Measurements from ENCODE around the gene RAD51B. TPM values are rescaled to one million over a fixed set of nuclear protein-coding genes. Genes with fewer than 3 reads are reported as not detected.

Gene RAD51B
- total RNA-seq, 1 experiment from 2014 or later: 8.5 TPM

GRCh38 chr14:68212361-68212760, 392.8 kb downstream of the RAD51B start:
- peaks cover 5% of the 10 kb centered on the region; the same call in 1 of the 2 replicates for H3K4me1 ChIP-seq (ENCODE audit: control insufficient read depth, insufficient read depth, low read length)
- no peaks in the 10 kb centered on the region for H3K27me3 ChIP-seq (ENCODE audit: control insufficient read depth, insufficient read depth, low read length)
- intact Hi-C loops (cut with micrococcal nuclease; ENCODE audit: unreplicated experiment) (no loop called here), in situ Hi-C loops (cut with HindIII; ENCODE audit: low pct_unique_long_range_greater_than_20kb, low sequenced_read_pairs) (no loop called here)
- H3K9me3 ChIP-seq (ENCODE audit: control insufficient read depth, insufficient read depth, low read depth, low read length): no peaks in the 10 kb centered on the region
- no peak for DNase-seq (ENCODE audit: low read depth, low spot score)
- H3K4me3 ChIP-seq (ENCODE audit: low read depth in 2 of 2, low read length in 2 of 2): no peak overlapping the region
- ATAC-seq: no peak
- BruUV-seq (replicated peaks): no TSS peak
- CTCF ChIA-PET: no interaction called here
- POLR2A ChIA-PET: no interaction called here
- H3K27ac ChIP-seq (ENCODE audit: low read length): peak overlapping the region; percentile 69; the same call in 1 of the 2 replicates
- H3K36me3 ChIP-seq (ENCODE audit: control insufficient read depth, insufficient read depth, low read length): no peaks in the 10 kb centered on the region; the same call in 1 of the 2 replicates
- no peak for TF ChIP-seq CTCF (IDR thresholded peaks at IDR 0.05)
- TF ChIP-seq TCF7L2 (IDR thresholded peaks at IDR 0.05; ENCODE audit: low read depth, low read length): no peak
- no peak for TF ChIP-seq SIN3A (IDR thresholded peaks at IDR 0.05; ENCODE audit: borderline replicate concordance, insufficient read depth, low read depth, low read length)
- TF ChIP-seq, protein P1, sequence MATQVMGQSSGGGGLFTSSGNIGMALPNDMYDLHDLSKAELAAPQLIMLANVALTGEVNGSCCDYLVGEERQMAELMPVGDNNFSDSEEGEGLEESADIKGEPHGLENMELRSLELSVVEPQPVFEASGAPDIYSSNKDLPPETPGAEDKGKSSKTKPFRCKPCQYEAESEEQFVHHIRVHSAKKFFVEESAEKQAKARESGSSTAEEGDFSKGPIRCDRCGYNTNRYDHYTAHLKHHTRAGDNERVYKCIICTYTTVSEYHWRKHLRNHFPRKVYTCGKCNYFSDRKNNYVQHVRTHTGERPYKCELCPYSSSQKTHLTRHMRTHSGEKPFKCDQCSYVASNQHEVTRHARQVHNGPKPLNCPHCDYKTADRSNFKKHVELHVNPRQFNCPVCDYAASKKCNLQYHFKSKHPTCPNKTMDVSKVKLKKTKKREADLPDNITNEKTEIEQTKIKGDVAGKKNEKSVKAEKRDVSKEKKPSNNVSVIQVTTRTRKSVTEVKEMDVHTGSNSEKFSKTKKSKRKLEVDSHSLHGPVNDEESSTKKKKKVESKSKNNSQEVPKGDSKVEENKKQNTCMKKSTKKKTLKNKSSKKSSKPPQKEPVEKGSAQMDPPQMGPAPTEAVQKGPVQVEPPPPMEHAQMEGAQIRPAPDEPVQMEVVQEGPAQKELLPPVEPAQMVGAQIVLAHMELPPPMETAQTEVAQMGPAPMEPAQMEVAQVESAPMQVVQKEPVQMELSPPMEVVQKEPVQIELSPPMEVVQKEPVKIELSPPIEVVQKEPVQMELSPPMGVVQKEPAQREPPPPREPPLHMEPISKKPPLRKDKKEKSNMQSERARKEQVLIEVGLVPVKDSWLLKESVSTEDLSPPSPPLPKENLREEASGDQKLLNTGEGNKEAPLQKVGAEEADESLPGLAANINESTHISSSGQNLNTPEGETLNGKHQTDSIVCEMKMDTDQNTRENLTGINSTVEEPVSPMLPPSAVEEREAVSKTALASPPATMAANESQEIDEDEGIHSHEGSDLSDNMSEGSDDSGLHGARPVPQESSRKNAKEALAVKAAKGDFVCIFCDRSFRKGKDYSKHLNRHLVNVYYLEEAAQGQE (IDR thresholded peaks at IDR 0.05; ENCODE audit: insufficient read depth in 1 of 2, low read depth in 2 of 2, low read length in 1 of 2): no peak
- no peak for TF ChIP-seq POLR2AphosphoS5 (IDR thresholded peaks at IDR 0.05; ENCODE audit: low read depth, low read length)

DNA sequence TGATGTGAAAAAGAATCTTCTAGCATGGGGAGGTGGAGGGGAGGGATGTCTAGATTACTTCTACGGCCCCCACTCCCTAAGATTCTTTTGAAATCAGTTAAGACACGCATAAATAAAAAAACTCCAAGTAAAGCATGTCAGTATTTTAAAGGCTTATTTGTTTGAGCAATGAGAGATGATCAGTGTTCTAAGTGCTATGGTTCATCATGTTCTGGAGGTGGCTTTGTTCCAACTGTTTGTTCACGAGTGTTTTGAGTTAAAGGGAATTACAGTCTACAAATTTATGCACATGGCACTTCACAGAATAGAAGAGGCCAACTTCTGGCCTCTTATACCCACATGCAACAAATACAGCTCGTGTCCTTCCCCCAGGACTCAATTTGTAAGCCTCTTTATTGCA, 394.9 kb downstream of the RAD51B start:
- in situ Hi-C loops (cut with HindIII; ENCODE audit: low pct_unique_long_range_greater_than_20kb, low sequenced_read_pairs): no loop called here
- CTCF ChIA-PET: no interaction called here
- no peaks in the 10 kb centered on the region for H3K9me3 ChIP-seq (ENCODE audit: control insufficient read depth, insufficient read depth, low read depth, low read length)

More for the DNA sequence above, 394.9 kb downstream of the RAD51B start:
- intact Hi-C loops (cut with micrococcal nuclease; ENCODE audit: unreplicated experiment): no loop called here
- no peaks in the 10 kb centered on the region for H3K36me3 ChIP-seq (ENCODE audit: control insufficient read depth, insufficient read depth, low read length)
- TF ChIP-seq, protein P1 (IDR thresholded peaks at IDR 0.05; ENCODE audit: insufficient read depth in 1 of 2, low read depth in 2 of 2, low read length in 1 of 2): no peak
- TF ChIP-seq CTCF (IDR thresholded peaks at IDR 0.05): no peak
- TF ChIP-seq POLR2AphosphoS5 (IDR thresholded peaks at IDR 0.05; ENCODE audit: low read depth, low read length): no peak
- TF ChIP-seq SIN3A (IDR thresholded peaks at IDR 0.05; ENCODE audit: borderline replicate concordance, insufficient read depth, low read depth, low read length): no peak
- TF ChIP-seq TCF7L2 (IDR thresholded peaks at IDR 0.05; ENCODE audit: low read depth, low read length): no peak
- POLR2A ChIA-PET: no interaction called here
- no peak overlapping the region for H3K4me3 ChIP-seq (ENCODE audit: low read depth in 2 of 2, low read length in 2 of 2)
- H3K27ac ChIP-seq (ENCODE audit: low read length): no peak overlapping the region; the same call in 1 of the 2 replicates
- ATAC-seq: no peak
- no TSS peak for BruUV-seq (replicated peaks)
- peaks cover 5% of the 10 kb centered on the region for H3K4me1 ChIP-seq (ENCODE audit: control insufficient read depth, insufficient read depth, low read length)
- DNase-seq (ENCODE audit: low read depth, low spot score): no peak
- no peaks in the 10 kb centered on the region for H3K27me3 ChIP-seq (ENCODE audit: control insufficient read depth, insufficient read depth, low read length)
